Islet of Langerhans (tissue), 1 donor: ENCODE measurements around the gene CHMP1B.
"Not testable (repeated sequence)": the region's sequence is repeated elsewhere in the genome, so short reads cannot be mapped to it uniquely, and the experiment has no call there.

Experiments used
- FAIRE-seq: peaks from one replicate; lab custom pipeline; 2011; peaks lifted over from hg19 to GRCh38; lab: Jason Lieb, UNC

CHMP1B gene

DNA sequence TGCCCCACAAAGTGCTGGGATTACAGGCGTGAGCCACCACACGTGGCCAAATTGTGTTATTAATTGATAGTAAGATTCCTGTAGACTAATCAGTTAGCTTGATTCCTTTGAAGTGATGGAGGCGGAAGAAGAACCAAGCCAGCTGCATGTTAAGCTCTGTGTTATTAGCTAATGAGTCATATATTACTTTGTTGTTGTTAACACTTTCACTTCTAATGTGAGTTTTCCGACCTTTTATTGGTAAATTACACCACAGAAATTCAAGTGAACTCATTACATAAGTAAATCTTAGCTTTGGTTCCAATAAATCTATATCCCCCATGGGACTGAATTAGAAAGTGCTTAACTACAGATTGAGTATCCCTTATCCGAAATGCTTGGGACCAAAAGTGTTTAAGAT is 20.3 kb downstream of the CHMP1B start:
- FAIRE-seq: no peak

DNA sequence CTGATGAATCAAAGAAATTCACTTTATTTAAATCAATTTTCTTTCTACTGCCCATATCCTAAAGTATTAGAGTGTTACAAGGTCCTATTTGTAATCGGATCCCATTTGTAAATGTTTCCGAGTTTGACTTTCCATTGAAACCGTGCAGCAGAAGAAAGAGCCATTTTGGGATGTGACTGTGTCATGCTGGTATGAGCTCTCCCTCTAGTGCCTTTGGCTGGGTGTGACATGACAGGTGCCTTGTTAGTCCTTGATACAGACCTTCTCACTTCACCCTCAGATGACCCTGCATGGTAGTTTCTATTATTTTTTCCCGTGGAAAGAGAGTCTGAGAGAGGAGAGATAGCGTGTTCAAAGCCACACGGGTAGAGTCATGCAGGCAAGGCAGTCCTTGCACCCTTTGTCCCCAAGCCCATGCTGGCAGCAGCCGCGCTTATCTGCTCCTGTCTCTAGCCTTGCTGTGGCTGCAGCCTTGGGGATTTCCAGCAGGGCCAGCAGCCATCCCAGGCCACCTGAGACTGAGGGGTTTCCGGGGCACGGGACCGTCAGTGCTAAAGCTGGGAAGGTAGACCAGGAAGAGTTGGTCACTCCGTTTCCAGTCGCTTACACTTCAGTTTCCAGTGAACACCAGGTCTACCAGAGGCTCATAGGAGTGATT is 21.4 kb downstream of the CHMP1B start:
- FAIRE-seq: peak; percentile 90

DNA sequence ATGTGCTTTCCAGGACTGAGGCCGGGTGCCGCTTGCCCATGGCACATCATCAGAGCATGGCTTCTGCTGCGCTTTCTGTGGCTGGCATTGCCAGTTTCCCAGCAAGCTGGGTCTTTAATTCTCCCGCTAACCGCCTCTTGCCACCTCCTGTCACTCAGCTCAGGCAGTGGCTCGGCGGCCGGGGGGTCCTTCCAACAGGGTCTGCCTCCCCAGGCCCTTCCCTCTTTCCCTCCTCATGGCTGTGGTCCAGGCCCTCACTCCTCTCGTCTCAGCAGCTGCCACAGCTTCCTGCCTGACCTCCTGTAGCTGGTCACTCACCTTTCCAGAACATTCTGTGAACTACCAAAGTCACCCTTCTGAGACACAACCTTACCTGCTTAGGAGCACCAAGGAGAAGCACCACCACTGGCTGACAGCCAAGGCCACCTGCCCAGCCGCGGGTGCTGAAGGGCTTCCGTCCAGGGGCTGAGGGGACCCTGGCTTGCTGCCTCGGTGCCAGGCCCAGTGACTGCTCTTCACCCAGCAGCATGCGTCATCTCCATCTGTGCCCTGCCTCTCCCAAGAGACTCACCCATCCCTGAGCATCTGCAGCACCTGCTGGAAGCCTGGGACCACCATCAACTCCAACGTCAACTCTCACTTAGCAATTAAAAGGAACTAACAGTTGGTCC is 22.6 kb downstream of the CHMP1B start:
- FAIRE-seq: no peak

DNA sequence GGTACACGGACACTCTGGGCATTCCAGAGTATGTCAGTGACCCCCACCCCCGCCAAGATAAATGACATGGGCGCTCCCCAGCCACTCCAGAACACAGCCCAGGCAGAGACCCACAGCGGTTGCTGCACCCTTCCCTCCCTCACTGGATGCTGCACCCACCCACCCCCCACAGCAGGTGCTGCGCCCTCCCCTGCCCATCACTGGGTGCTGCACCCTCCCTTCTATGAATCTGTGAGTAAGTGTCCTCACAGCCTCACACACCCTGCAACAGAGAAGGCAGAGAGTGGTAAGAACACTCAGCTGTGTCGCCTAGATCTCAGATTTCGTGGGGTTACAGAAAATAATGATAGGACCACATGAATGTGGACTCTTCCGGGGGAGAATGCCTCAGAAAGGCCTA is 23.5 kb downstream of the CHMP1B start:
- no peak for FAIRE-seq

DNA sequence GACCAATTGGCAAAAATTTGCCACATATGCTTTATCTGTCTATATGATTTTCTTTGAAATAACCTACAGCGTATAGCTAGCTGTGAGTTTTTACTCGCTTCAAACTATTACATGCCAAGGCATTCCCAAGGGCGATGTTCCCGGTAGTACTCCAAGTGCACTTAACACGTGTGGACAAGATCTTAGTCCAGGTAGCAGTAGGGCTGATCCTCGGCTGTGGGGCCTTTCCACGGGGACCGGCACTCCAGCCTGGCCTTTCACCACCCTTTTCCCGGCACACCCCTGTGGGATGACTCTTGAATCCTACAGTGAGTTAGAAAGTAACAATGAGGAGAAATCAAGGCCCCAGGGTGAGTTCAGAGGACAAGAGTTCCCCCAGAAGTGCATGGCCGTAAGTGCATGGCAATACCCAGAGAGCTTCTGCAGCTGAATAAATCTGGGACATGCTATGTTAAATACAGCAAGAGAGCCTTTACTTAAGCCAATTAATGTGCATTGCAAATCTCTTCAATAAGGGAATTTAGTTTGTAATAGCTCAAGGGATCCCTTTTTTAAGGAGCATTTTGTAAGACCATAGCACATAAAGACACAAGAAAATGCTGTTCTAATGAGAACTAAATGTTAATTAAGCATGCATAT is 26.4 kb downstream of the CHMP1B start:
- no peak for FAIRE-seq

DNA sequence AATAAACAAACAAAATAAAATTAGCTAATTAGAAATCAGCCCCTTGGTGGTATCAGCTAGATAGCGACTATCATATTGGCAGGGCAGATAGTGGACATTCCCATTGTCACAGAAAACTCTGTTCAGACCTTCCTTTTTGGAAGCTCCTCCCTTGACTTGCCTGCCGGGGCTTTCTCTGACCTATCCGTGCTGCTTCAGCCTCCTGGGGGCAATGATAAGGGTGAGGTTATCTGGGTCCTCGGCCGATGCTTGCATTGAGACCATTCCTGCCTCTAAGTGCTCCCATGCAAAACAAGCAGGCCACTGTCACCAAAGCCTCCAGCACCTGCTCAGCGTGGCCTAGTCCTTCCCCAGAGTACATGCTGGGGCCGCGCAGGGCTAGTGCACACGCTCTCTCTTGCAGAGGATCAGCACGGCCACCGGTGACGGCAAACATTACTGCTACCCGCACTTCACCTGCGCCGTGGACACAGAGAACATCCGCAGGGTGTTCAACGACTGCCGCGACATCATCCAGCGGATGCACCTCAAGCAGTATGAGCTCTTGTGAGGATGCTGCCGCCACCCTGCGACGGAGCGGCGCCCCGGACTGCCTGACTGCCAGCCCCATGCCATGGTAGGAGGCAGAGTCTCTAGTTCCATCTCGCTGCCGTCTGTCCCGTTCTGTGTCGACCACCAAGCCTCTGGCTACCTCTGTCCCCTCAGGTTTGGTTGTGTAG is 29.5 kb downstream of the CHMP1B start:
- FAIRE-seq: no peak

DNA sequence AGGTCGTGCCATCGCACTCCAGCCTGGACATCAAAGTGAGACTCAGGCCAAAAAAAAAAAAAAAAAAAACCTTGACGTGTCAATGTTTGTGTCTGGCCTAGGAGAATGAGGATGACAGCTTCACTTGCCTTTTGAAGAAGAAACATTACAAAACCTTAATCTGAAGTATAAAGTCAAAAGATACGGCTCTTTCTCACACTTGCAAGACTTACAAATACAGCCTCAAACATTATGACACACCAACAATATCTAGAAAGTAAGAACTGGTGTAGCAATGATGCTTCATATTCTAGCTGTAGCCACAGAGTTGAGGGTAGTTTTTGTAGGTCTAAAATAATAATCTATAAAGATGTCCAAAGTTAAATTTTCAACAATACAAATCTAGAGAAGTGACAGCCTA is 31.4 kb downstream of the CHMP1B start:
- no peak for FAIRE-seq

DNA sequence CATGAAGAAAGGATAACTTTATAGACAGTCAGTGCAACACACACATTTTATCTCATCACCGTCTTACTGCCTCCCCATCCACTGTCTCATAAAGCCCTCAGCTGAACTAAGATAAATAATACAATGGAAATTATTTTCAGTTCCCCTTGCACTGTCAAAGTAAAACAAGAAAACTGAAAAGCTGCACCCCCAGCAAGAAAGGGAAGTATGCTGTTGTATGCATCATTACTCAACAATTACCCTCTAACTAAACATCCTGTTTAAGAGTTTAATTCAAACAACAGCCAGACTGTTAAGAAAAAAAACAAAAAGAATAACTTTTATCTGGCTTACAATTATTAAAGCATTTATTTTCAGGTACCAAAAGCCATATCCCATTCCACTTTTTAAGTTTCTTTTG is 31.9 kb downstream of the CHMP1B start:
- no peak for FAIRE-seq

DNA sequence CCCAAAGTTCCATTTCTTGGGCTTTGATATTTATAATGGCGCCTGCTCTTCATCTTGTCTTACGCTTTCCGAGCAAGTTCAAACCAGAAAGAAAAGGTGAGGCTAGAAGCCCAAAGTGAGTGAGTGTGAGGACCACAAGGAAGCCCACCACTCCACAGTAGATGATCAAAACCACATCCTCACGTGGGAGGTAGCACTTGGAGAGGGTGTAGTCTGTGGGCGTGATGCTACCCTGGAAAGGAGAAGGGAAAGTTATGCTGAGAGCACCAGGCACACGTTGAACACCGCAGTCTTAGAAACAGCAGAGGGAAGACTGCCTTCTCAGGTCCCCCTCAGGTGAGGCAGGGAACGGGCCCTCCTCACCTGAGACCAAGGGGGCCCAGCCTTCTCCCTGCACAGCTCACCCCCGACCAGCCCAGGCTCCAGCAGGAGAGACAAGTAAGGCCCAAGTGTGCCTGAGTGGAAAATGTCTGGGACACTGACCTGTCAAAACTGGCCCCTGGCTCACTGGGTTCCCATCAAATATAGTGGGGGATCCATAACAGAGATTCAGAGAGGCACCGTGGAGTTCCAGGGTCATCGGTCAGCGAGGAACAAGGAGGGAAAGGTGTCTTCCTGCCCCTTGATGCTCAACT is 33.3 kb downstream of the CHMP1B start:
- no peak for FAIRE-seq

DNA sequence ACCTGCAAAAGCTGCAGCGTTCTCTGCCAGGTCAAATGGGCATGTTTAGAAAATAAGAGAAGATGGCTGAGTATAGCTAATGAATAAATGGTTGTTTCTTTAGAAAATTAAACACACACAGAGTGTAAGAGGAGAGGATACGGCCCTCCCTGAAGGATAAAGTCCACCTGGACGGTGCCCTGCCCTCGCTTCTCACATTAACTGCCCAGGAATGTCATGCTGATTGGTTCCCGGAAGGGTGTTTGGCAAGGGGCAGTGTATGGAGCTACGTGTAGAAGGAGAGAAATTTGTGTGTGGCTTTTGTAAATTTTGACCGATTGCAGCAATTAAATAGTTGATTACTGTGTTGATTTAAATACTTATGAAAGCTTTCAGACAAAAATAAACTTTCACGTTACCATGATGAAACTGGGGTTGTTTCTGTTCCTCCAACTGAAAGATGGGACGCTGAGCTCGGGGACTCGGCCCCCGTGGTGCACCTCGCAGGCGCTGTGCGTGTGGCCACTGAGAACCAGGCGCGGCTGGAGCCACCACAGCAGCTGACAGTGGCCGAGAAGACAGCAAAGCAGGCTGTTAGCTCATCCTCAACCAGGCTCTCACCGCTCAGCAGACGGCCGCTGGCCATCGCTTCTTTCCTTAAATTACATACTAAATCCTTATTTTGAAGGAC is 34.2 kb downstream of the CHMP1B start:
- FAIRE-seq: no peak

DNA sequence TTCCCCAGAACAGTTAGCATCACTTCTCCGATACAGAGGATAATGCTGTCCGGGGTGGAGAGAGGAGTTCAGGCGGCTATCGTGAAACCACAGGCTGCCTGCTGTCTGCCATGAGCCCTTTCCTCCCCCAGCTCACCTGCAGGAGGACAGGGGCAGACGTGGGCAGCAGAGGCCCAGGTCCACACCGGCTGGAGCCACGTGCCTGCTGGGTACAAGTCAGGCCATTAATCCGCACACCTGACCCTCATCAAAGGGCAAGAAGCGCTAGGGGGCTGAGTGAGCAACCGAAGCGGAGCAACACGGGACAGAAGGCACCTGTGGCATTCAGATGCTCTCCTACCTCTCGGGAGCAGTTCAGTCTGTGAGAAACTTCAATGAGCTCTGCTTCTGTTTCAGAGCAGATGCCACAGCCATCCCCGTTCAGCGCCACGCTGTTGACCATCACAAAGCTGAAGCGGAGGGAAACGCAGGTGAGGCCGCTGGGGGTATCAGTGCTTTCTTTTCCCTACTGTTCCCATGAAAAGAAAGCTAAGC is 35.4 kb downstream of the CHMP1B start:
- FAIRE-seq: no peak

DNA sequence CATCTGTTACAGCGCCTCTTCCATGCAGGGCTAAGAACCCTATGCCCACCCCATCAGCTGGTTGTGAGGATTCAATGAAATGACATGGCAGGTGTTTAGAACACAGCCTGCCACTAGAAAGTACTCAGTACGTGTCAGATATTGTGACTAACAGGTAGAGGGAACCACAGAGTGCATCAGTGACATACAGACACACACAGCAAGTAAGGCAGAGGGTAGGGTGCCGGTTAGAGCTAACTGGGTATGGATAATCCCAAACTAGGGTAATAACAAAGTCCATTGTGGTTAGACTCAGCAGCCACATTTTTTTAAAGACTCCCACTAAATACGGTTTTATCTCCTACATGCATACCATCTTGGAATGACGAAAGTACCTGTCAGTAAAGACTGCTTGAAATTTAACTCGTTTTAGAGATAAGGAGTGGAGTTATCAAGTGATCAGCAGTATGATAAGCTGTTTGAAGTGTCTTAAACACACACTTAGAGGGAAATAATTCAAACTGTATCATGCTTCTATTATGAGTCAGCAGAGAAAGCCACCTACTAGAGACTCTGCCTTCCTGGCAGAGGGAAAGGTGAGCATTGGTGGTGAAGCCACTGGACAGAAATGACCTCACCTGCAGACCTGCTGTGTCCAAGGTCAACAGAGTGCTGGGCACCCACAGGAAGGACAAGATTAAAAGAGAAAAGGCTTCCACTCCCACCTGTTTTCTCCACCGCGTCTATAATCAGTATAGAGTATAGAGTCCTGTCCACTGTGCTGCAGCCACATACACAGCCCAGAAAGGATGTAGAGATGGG is 36.3 kb downstream of the CHMP1B start:
- FAIRE-seq: no peak

DNA sequence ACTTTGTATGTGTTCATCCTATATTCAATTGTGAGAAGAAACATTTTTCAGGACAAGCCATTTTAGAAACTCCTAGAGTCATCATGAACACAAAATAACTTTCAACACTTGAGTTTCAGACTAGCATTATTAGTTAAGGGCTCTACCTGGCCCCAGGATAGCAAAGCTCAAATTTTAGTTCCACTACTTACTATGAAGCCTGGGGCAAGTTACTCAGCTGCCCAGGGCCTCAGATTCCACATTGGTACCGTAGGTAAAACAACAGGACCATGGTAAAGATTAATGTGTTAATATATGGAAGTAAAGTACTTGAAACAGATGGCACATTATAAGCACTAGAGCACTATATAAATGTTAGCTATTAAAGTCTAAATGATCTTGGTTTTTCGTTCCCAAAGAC is 37.5 kb downstream of the CHMP1B start:
- no peak for FAIRE-seq

DNA sequence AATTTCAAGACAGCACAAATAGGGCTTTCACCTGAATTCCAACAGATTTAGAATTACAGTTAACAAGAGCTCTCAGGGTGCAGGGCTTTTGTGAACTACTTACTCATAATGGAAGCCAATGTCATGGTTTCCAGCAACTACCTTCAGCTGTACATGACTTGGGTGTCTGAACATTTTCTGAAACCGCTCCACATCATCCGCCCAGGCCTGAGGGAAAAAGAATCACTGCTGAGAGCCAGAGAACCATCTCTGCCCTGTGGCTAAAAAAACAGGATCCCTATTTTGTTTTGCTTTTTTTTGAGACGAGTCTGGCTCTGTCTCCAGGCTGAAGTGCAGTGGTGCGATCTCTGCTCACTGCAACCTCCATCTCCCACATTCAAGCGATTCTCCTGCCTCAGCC is 38.1 kb downstream of the CHMP1B start:
- FAIRE-seq: no peak

DNA sequence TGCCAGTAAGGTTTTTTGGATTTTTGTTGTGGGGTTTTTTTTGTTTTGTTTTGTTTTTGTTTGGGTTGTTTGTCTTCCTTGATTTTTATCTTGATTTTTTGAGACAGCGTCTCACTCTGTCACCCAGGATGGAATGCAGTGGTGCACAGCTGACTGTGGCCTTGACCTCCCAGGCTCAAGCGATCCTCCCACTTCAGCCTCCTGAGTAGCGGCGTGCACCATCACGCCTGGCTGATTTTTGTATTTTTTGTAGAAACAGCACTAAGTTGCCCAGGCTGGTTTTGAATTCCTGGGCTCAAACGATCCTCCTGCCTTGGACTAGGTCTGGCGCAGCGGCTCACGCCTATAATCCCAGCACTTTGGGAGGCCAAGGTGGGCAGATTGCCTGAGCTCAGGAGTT is 40.5 kb downstream of the CHMP1B start:
- FAIRE-seq: no peak

DNA sequence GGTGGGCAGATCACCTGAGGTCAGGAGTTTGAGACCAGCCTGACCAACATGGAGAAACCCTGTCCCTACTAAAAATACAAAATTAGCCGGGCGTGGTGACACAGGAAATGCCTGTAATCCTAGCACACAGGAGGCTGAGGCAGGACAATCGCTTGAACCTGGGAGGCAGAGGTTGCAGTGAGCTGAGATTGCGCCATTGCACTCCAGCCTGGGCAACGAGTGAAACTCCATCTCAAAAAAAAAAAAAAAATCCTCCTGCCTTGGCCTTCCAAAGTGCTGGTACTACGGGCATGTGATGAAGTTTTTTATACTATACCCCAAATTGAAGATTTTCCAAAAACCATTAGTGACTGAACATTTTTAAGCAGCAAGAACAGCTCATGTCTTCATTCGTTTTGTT is 41.2 kb downstream of the CHMP1B start:
- FAIRE-seq: not testable (repeated sequence)

DNA sequence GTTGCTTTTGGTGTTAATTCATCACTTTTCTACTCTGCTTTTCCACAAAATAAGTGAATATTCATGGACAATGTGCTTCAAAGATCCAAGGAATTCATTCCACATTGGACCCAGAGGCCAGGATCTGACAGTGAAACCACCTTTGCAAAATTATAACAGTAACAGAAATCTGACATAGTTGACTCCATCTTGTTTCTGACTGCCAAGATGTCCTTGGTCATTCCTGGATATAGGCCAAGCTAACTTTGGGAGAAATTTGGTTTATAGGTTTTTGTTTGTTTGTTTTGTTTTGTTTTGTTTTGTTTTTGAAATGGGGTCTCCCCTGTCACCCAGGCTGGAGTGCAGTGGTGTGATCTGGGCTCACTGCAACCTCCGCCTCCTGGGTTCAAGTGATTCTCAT is 46.6 kb downstream of the CHMP1B start:
- no peak for FAIRE-seq

DNA sequence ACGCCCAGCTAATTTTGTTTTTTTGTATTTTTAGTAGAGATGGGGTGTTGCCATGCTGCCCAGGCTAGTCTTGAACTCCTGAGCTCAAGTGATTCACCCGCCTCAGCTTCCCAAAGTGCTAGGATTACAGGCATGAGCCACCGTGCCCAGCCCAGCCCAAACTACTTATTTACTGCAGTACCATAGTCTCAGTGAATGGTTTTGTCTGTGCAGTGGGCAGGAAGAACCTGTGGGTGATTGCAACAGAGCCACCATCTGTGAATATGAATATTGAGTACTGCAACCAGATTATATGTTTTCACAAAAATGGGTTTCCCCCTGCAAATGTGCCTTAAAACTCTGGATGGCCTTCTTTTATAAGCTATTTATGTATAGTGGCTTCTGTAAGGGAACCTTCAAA is 47.9 kb downstream of the CHMP1B start:
- no peak for FAIRE-seq

DNA sequence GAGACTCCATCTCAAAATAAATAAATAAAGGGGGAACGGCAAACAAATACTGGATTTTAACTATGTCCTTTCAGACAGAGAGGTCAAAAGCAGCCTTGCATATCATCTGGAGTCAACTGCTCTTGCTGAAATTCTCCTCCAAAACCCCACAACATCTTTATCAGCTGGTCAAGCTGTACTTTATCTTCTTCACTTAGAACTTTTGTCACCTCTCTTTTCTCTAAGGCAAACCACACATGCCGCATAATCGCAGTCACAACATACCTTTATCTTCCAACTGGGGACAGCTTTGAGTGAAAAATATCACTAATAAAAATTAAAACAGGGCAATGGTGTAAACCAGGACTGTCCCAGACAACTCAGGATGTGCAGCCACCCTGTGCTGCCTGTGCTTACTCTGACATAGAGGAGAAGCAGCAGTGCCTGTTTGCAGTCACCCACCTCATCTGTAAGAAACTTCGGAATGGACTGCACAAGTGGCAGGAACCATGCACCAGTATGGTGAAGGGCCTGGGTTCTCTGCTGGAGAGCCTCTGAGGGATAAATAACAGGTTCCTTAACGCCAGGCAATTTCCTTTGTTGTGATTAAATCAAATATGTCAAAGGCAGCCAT is 50.7 kb downstream of the CHMP1B start:
- FAIRE-seq: no peak

DNA sequence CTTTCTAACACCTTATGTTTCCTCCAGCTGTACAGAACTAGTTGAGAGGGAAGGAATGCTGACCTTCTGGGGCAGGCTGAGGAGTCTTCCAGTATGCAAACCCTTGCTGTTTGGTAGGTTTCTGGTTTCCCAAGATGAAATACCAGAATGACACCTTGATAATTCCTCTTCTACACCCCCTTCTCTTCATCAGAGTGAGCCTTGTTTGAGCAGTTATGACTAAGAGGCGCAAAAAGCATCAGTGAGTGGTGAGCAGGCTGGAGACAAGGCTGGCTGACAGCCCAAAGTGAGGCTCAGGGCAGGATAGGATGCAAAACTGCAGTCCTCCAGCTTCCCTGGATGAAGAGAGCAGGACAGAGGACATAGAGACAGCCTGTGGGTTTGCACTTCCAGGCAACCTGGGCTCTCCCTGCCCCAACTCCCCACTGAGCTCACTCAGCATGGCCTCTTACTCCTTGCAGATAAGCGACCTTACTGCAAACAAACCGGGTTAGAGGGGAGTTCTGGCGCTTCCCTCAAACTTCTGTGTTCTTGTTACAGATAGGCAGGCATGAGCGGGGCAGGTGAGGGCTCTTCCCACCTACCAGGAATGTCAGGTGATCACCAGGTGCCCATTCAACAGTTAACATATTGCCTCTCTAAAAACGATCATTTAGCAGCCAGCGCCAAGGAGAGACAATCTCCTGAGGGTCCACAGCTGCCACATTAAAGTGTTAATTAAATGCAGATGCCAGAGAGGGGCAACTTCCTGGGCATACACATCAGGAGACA is 51.5 kb downstream of the CHMP1B start:
- no peak for FAIRE-seq
